ENCODE measurements around the gene SPAST. TPM values are rescaled to one million over a fixed set of nuclear protein-coding genes. Genes with fewer than 3 reads are reported as not detected.
"Not testable (repeated sequence)": the region's sequence is repeated elsewhere in the genome, so short reads cannot be mapped to it uniquely, and the experiment has no call there.

SPAST gene
- polyA plus RNA-seq, 1 experiment, result 17.4 TPM

GRCh38 chr2:32159678-32160077 is 96.3 kb downstream of the SPAST start:
- no peak for TF ChIP-seq CTCF (IDR thresholded peaks at IDR 0.05; ENCODE audit: low read depth, low read length)
- ChIA-PET POLR2A (no interaction called here), CTCF (no interaction called here)
- Histone ChIP-seq H3K9me3 (ENCODE audit: control insufficient read depth, insufficient read depth, low read length) (no peaks in the 10 kb centered on the region), H3K27me3 (ENCODE audit: control insufficient read depth, insufficient read depth, low read length) (no peaks in the 10 kb centered on the region), H3K27ac (ENCODE audit: low read depth, low read length) (no peak overlapping the region), H3K4me3 (ENCODE audit: low read depth, low read length) (no peak overlapping the region)
- DNase-seq (ENCODE audit: low read depth, low spot score), result no peak

- Histone ChIP-seq H3K27me3 (ENCODE audit: control insufficient read depth, insufficient read depth, low read length) (no peaks in the 10 kb centered on the region), H3K4me3 (ENCODE audit: low read depth, low read length) (no peak overlapping the region), H3K9me3 (ENCODE audit: control insufficient read depth, insufficient read depth, low read length) (no peaks in the 10 kb centered on the region), H3K27ac (ENCODE audit: low read depth, low read length) (no peak overlapping the region)
- POLR2A ChIA-PET, result no interaction called here
- TF ChIP-seq CTCF (IDR thresholded peaks at IDR 0.05; ENCODE audit: low read depth, low read length), result no peak
- DNase-seq (ENCODE audit: low read depth, low spot score), result no peak
- CTCF ChIA-PET, result no interaction called here
These were observed 97.9 kb downstream of the SPAST start for GRCh38 chr2:32161296-32161695.

- H3K27me3 ChIP-seq (ENCODE audit: control insufficient read depth, insufficient read depth, low read length); H3K4me3 ChIP-seq (ENCODE audit: low read depth, low read length); POLR2A ChIA-PET; H3K9me3 ChIP-seq (ENCODE audit: control insufficient read depth, insufficient read depth, low read length); DNase-seq (ENCODE audit: low read depth, low spot score); H3K27ac ChIP-seq (ENCODE audit: low read depth, low read length): not testable (repeated sequence)
- CTCF ChIA-PET, result interaction anchor here (0.6 kb wide), 1 partner anchor 311 kb away, joined by 3 read pairs; no protein-coding TSS in a partner anchor
These were observed 100.9 kb downstream of the SPAST start for GRCh38 chr2:32164254-32164653.

GRCh38 chr2:32165027-32165347 is 101.6 kb downstream of the SPAST start:
- H3K27me3 ChIP-seq (ENCODE audit: control insufficient read depth, insufficient read depth, low read length); CTCF ChIA-PET; H3K9me3 ChIP-seq (ENCODE audit: control insufficient read depth, insufficient read depth, low read length); DNase-seq (ENCODE audit: low read depth, low spot score): not testable (repeated sequence)
- peak overlapping the region; percentile 86 for H3K27ac ChIP-seq (ENCODE audit: low read depth, low read length)
- peak overlapping the region; percentile 95 for H3K4me3 ChIP-seq (ENCODE audit: low read depth, low read length)
- POLR2A ChIA-PET, result interaction anchor here (0.8 to 1.7 kb wide), 6 partner anchors 8 to 125 kb away, joined by 3 to 22 read pairs (median 5); partner anchors contain the start of genes DPY30 and SPAST

- TF ChIP-seq CTCF (IDR thresholded peaks at IDR 0.05; ENCODE audit: low read depth, low read length), result no peak
- Histone ChIP-seq H3K9me3 (ENCODE audit: control insufficient read depth, insufficient read depth, low read length) (no peaks in the 10 kb centered on the region), H3K27me3 (ENCODE audit: control insufficient read depth, insufficient read depth, low read length) (no peaks in the 10 kb centered on the region), H3K4me3 (ENCODE audit: low read depth, low read length) (peak overlapping the region; percentile 95), H3K27ac (ENCODE audit: low read depth, low read length) (peak overlapping the region; percentile 69)
- POLR2A ChIA-PET, result interaction anchor here (0.6 to 1.7 kb wide), 11 partner anchors 8 to 1970 kb away, joined by 3 to 22 read pairs (median 3); partner anchors contain the start of genes DPY30 and SPAST
- CTCF ChIA-PET, result no interaction called here
- DNase-seq (ENCODE audit: low read depth, low spot score), result no peak
These were observed 102.8 kb downstream of the SPAST start for GRCh38 chr2:32166115-32166574.

GRCh38 chr2:32168513-32168912 is 105.2 kb downstream of the SPAST start:
- POLR2A ChIA-PET, result no interaction called here
- H3K27ac ChIP-seq (ENCODE audit: low read depth, low read length), result no peak overlapping the region
- no peak overlapping the region for H3K4me3 ChIP-seq (ENCODE audit: low read depth, low read length)
- CTCF ChIA-PET, result no interaction called here
- TF ChIP-seq CTCF (IDR thresholded peaks at IDR 0.05; ENCODE audit: low read depth, low read length), result no peak
- H3K9me3 ChIP-seq (ENCODE audit: control insufficient read depth, insufficient read depth, low read length), result no peaks in the 10 kb centered on the region
- no peak for DNase-seq (ENCODE audit: low read depth, low spot score)
- no peaks in the 10 kb centered on the region for H3K27me3 ChIP-seq (ENCODE audit: control insufficient read depth, insufficient read depth, low read length)

Data from AG04450 (cell line).